Measurements from ENCODE around the gene AREL1. TPM values are rescaled to one million over a fixed set of nuclear protein-coding genes. Genes with fewer than 3 reads are reported as not detected.

Gene AREL1
- total RNA-seq, 1 experiment from 2014 or later, result 98.4 TPM

DNA sequence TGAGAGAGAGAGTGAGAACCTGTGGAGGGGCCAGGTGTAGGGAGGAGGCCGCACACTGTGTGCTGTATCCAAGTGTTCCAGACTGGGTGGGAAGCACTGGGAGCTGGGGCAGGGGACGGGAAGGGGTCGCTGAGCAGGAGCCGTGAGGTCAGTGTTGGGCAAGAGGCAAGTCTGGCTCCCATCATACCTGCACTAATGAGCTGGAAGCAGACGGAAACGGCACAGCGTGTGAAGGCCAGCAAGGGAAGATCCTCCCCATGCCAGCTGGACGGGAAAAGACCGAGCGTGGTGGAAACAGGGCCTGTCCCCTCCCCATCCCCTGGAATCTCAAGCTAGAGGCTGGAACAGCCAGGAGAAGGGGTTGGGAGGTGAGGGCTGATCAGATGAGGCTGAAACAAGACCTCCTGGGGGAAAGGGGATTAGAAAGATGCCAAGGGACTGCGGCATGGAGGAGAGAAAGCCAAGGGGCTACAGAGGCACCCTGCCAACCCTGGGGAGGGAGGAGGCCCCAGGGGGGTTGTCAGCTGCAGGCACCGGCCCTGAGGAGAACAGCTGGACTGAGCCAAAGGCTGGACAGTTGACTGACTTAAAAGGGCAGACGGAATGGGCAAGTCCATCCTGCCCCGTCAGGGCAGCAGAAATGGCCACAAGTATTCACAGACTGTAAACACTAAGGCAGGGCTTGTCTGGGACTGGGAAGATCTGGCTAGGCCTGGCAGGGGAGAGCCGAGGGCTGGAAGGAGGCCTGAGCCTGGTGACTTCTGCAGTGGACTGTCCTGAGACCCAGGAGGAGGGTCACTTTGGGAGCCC is 81.8 kb downstream of the AREL1 start:
- CTCF ChIA-PET, result no interaction called here
- Histone ChIP-seq H3K36me3 (ENCODE audit: low read depth) (no peaks in the 10 kb centered on the region), H4K20me1 (ENCODE audit: insufficient read depth) (no peaks in the 10 kb centered on the region), H3F3A (ENCODE audit: insufficient read depth, low read depth) (peaks cover 7% of the 10 kb centered on the region), H3K9me2 (ENCODE audit: insufficient read depth) (no peaks in the 10 kb centered on the region), H3K4me1 (replicated peaks; ENCODE audit: insufficient read depth) (peaks cover 8% of the 10 kb centered on the region), H3K4me3 (no peak overlapping the region), H3K4me2 (no peak overlapping the region), H3K27ac (no peak overlapping the region), H3K9me3 (ENCODE audit: insufficient read depth, low read depth) (no peaks in the 10 kb centered on the region), H3K79me2 (ENCODE audit: low read depth) (no peaks in the 10 kb centered on the region), H3K27me3 (ENCODE audit: insufficient read depth, low read depth) (no peaks in the 10 kb centered on the region), H2AFZ (no peak overlapping the region)
- no TSS peak for BruUV-seq (replicated peaks)
- no peak for DNase-seq
- no peak for TF ChIP-seq EZH2 (IDR thresholded peaks at IDR 0.05; ENCODE audit: low read depth)
- TF ChIP-seq CTCF (conservative IDR thresholded peaks at IDR 0.05), result no peak
- POLR2A ChIA-PET (ENCODE audit: unreplicated experiment), result interaction anchor here (0.7 kb wide), 1 partner anchor 412 kb away, joined by 5 read pairs; no protein-coding TSS in a partner anchor
- intact Hi-C loops (cut with micrococcal nuclease; ENCODE audit: unreplicated experiment), result no loop called here

GRCh38 chr14:74628418-74628817 is 84.5 kb downstream of the AREL1 start:
- TF ChIP-seq EZH2 (IDR thresholded peaks at IDR 0.05; ENCODE audit: low read depth), result no peak
- TF ChIP-seq CTCF (conservative IDR thresholded peaks at IDR 0.05), result no peak
- ChIA-PET CTCF (no interaction called here), POLR2A (ENCODE audit: unreplicated experiment) (interaction anchor here (0.6 kb wide), 3 partner anchors 11 to 138 kb away, joined by 5 to 22 read pairs (median 6); no protein-coding TSS in a partner anchor)
- H3K27me3 ChIP-seq (ENCODE audit: insufficient read depth, low read depth), result no peaks in the 10 kb centered on the region
- intact Hi-C loops (cut with micrococcal nuclease; ENCODE audit: unreplicated experiment), result no loop called here
- DNase-seq, result no peak
- H3K36me3 ChIP-seq (ENCODE audit: low read depth), result no peaks in the 10 kb centered on the region
- H3K9me2 ChIP-seq (ENCODE audit: insufficient read depth), result no peaks in the 10 kb centered on the region
- H4K20me1 ChIP-seq (ENCODE audit: insufficient read depth), result no peaks in the 10 kb centered on the region
- H2AFZ ChIP-seq, result no peak overlapping the region
- H3K9me3 ChIP-seq (ENCODE audit: insufficient read depth, low read depth), result no peaks in the 10 kb centered on the region
- H3K27ac ChIP-seq, result no peak overlapping the region
- H3K4me2 ChIP-seq, result no peak overlapping the region
- H3K4me3 ChIP-seq, result no peak overlapping the region
- H3F3A ChIP-seq (ENCODE audit: insufficient read depth, low read depth), result peaks cover 7% of the 10 kb centered on the region
- 0 out of 2 replicates have a peak, but pooled peaks cover 4% of the 10 kb centered on the region for H3K4me1 ChIP-seq (replicated peaks; ENCODE audit: insufficient read depth)
- H3K79me2 ChIP-seq (ENCODE audit: low read depth), result no peaks in the 10 kb centered on the region
- no TSS peak for BruUV-seq (replicated peaks)

GRCh38 chr14:74627076-74627475 is 85.8 kb downstream of the AREL1 start:
- no peak overlapping the region for H3K4me3 ChIP-seq
- H3K79me2 ChIP-seq (ENCODE audit: low read depth), result no peaks in the 10 kb centered on the region
- DNase-seq, result no peak
- no peak overlapping the region for H2AFZ ChIP-seq
- no peaks in the 10 kb centered on the region for H3K9me2 ChIP-seq (ENCODE audit: insufficient read depth)
- no peaks in the 10 kb centered on the region for H4K20me1 ChIP-seq (ENCODE audit: insufficient read depth)
- no TSS peak for BruUV-seq (replicated peaks)
- no peak overlapping the region for H3K27ac ChIP-seq
- H3K27me3 ChIP-seq (ENCODE audit: insufficient read depth, low read depth), result no peaks in the 10 kb centered on the region
- peaks cover 14% of the 10 kb centered on the region for H3F3A ChIP-seq (ENCODE audit: insufficient read depth, low read depth)
- intact Hi-C loops (cut with micrococcal nuclease; ENCODE audit: unreplicated experiment), result no loop called here
- ChIA-PET POLR2A (ENCODE audit: unreplicated experiment) (interaction anchor here (0.8 kb wide), 1 partner anchor 1803 kb away, joined by 12 read pairs; no protein-coding TSS in a partner anchor), CTCF (no interaction called here)
- no peaks in the 10 kb centered on the region for H3K9me3 ChIP-seq (ENCODE audit: insufficient read depth, low read depth)
- peaks cover 15% of the 10 kb centered on the region for H3K4me1 ChIP-seq (replicated peaks; ENCODE audit: insufficient read depth)
- H3K36me3 ChIP-seq (ENCODE audit: low read depth), result no peaks in the 10 kb centered on the region
- no peak for TF ChIP-seq EZH2 (IDR thresholded peaks at IDR 0.05; ENCODE audit: low read depth)
- TF ChIP-seq CTCF (conservative IDR thresholded peaks at IDR 0.05), result no peak
- no peak overlapping the region for H3K4me2 ChIP-seq

All from PC-9 (cell line).